CD4-positive, alpha-beta memory T cell (primary cell): Measurements from ENCODE around the gene ELFN1. TPM values are rescaled to one million over a fixed set of nuclear protein-coding genes. Genes with fewer than 3 reads are reported as not detected.
A peak's percentile ranks its signal among the peaks of the same experiment; 100 is the strongest.

ENCODE experiments used
- CTCF ChIA-PET: fragments of 350-600 bp; sonication (Branson Sonifier 250); formaldehyde crosslinking; loops from one replicate; lab custom pipeline; 2021; ENCODE audit warnings: inconsistent platforms; ENCODE audit not compliant: partially characterized antibody; lab: Charles Lee
- POLR2A ChIA-PET: fragments of 350-600 bp; sonication (Branson Sonifier 250); formaldehyde crosslinking; loops from one replicate; lab custom pipeline; 2021; ENCODE audit not compliant: partially characterized antibody; lab: Charles Lee
- DNase-seq, 5 donors: peaks; one replicate each; pipeline versions ENCODE4 v3.0.0 to v3.0.0-alpha.2; 2020 to 2022; ENCODE audit warnings: mixed read lengths in 1 of 5
- H3K27ac ChIP-seq: one replicate; pipeline ENCODE4 v1.7.0; 2013; ENCODE audit warnings: low read depth, low read length
- H3K27me3 ChIP-seq: 2 replicates; pipeline ENCODE4 v1.7.0; 2013; ENCODE audit warnings: mild to moderate bottlenecking, low read length, moderate library complexity; ENCODE audit not compliant: insufficient read depth
- H3K36me3 ChIP-seq: 2 replicates; pipeline ENCODE4 v1.7.0; 2013; ENCODE audit warnings: mild to moderate bottlenecking, low read length, moderate library complexity; ENCODE audit not compliant: insufficient read depth
- H3K4me1 ChIP-seq: 2 replicates; pipeline ENCODE4 v1.7.0; 2013; ENCODE audit warnings: mild to moderate bottlenecking, low read length, moderate library complexity; ENCODE audit not compliant: insufficient read depth
- H3K4me3 ChIP-seq, 2 donors: one replicate each; pipeline ENCODE4 v1.7.0; 2013; ENCODE audit warnings: low read length in 2 of 2, mild to moderate bottlenecking in 1 of 2
- H3K9me3 ChIP-seq, 2 donors: one replicate each; pipeline ENCODE4 v1.7.0; 2013; ENCODE audit warnings: low read length in 2 of 2, control low read depth in 1 of 2; ENCODE audit not compliant: control insufficient read depth in 1 of 2
- H3K27ac Mint-ChIP-seq, 7 donors: one replicate each; pipeline ENCODE4 v1.8.0; 2020 to 2021; ENCODE audit warnings: mixed read lengths in 7 of 7, mild to moderate bottlenecking in 6 of 7, inconsistent platforms in 3 of 7, moderate library complexity in 3 of 7
- H3K27me3 Mint-ChIP-seq, 2 donors: one replicate each; pipeline ENCODE4 v1.8.0; 2020 to 2021; ENCODE audit warnings: mixed read lengths in 2 of 2
- H3K36me3 Mint-ChIP-seq, 2 donors: one replicate each; pipeline ENCODE4 v1.8.0; 2020 to 2021; ENCODE audit warnings: mixed read lengths in 2 of 2, inconsistent platforms in 1 of 2, mild to moderate bottlenecking in 1 of 2
- H3K4me1 Mint-ChIP-seq, 4 donors: one replicate each; pipeline ENCODE4 v1.8.0; 2020 to 2021; ENCODE audit warnings: mixed read lengths in 4 of 4, mild to moderate bottlenecking in 1 of 4
- H3K4me3 Mint-ChIP-seq, 8 donors: one replicate each; pipeline ENCODE4 v1.8.0; 2020 to 2021; ENCODE audit warnings: mixed read lengths in 8 of 8, mild to moderate bottlenecking in 7 of 8, moderate library complexity in 6 of 8, inconsistent platforms in 3 of 8
- H3K9me3 Mint-ChIP-seq, 8 donors: one replicate each; pipeline ENCODE4 v1.8.0; 2020 to 2021; ENCODE audit warnings: mixed read lengths in 8 of 8, mild to moderate bottlenecking in 5 of 8, inconsistent platforms in 3 of 8, moderate library complexity in 1 of 8
- intact Hi-C: fragments of 100-400 bp; cut with micrococcal nuclease; formaldehyde crosslinking; loops from one replicate; pipeline ENCODE4 v1.15.1; 2023
- polyA plus RNA-seq, 2 donors: library from polyadenylated mRNA; unstranded; fragments of 300-500 nt; fragmentation: Illumina TruSeq; gene quantifications; one replicate each; pipeline ENCODE4 v1.2.3, GENCODE V29; 2021
- total RNA-seq, 2 experiments: library from RNA; stranded (reverse); gene quantifications; one replicate each; pipeline ENCODE4 v1.2.3, GENCODE V29; 2021

ELFN1 gene
- total and polyA plus RNA-seq, 4 experiments from 2014 or later: 0.12 TPM; not detected in 3

DNA sequence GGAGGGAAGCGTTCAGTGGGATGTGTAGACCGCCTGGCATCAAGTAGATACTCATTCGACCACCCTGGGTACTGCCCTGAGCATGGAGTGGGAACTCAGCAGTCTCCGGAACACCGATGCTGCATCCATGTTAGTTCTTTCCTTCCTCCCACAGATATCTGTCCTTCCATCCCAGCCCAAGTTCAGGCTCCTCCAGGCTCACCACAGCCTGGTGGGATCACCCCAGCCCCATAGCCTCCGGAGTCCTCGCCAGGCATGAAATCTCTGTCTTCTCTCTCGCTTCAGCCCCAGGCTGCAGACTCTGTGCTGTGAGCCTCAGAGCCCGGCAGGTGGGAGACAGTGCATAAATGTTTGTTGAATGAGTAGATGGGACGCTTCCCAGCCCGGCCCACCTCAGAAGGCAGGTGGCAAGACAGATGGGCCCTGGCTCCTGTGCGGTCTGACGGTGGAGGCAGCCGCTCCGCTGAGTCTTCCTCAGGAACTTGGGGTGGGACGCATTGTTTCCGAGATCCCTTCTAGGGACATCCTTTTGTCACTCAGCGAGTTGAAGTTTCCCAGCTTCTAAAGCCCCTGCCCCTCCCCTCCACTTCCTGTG, 42.9 kb downstream of the ELFN1 start:
- no peak overlapping the region for H3K27ac ChIP-seq
- intact Hi-C loops: no loop called here

DNA sequence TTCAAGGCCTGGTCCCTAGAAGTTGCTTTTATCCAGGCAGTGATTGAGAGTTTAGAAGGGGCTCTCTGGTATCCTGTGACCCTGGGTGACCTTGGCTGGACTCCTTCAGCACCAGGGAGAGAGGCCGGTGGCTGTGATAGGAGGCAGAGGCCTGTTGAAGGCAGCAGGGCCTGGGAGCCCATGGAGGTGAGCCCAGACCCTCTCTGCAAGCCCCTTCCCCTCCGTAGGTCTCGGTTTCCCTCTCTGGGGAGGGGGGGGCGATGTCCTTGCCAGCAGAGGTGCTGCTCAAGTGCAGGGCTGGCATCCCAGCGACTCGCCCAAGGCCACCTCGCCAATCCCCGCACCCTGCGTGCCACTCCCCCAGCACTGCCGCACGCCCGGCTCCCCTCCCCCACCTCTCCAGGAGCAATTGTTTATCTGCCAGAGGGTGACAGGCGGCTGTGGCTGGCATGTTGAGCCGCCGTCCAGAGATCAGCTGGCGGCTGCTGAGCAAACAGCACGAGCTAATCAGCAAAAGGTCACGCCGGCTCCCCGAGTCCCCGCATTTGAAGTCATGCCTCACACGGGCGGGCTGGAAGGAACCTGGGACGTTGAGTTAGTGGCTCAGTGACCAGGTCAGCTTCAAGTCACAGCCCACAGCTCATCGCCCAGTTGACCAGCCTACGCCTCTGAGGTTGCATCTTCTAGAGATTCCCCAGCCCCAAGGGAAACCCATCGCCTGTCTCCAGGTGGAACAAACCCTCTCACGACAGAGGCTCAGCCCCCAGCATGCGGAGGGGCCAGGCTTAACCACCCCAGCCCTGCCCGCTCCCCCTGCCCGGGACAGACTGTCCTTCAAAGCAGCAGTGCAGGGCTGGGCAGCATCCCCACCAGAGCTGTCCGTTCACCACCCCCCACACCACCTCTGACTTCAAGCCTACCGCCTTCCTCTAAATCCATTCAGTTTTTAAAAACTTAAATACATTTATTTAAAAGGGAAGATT, 43.7 kb downstream of the ELFN1 start:
- no peak overlapping the region for H3K27ac Mint-ChIP-seq
- ChIA-PET CTCF (no interaction called here), POLR2A (no interaction called here)
- no peak overlapping the region for H3K4me3 Mint-ChIP-seq
- Histone ChIP-seq H3K9me3 (peaks cover 0 to 9% of the 10 kb centered on the region in 2 donors), H3K27me3 (no peaks in the 10 kb centered on the region), H3K36me3 (no peaks in the 10 kb centered on the region), H3K4me1 (peaks cover 3% of the 10 kb centered on the region), H3K27ac (no peak overlapping the region), H3K4me3 (no peak overlapping the region)
- no peaks in the 10 kb centered on the region for H3K36me3 Mint-ChIP-seq
- H3K9me3 Mint-ChIP-seq: peaks cover 0 to 17% (median 7%) of the 10 kb centered on the region in 8 donors
- intact Hi-C loops: no loop called here
- peaks cover 0 to 7% (median 4%) of the 10 kb centered on the region in 4 donors for H3K4me1 Mint-ChIP-seq
- H3K27me3 Mint-ChIP-seq: peaks cover 0 to 8% of the 10 kb centered on the region in 2 donors
- DNase-seq: no peak

More for the DNA sequence above, 42.9 kb downstream of the ELFN1 start:
- no peak overlapping the region for H3K4me3 ChIP-seq
- peaks cover 0 to 8% of the 10 kb centered on the region in 2 donors for H3K27me3 Mint-ChIP-seq
- H3K36me3 ChIP-seq: no peaks in the 10 kb centered on the region
- H3K9me3 ChIP-seq: peaks cover 0 to 9% of the 10 kb centered on the region in 2 donors
- H3K27ac Mint-ChIP-seq: no peak overlapping the region
- CTCF ChIA-PET: no interaction called here
- H3K9me3 Mint-ChIP-seq: peaks cover 0 to 17% (median 7%) of the 10 kb centered on the region in 8 donors
- peaks cover 0 to 7% (median 4%) of the 10 kb centered on the region in 4 donors for H3K4me1 Mint-ChIP-seq
- no peak overlapping the region for H3K4me3 Mint-ChIP-seq
- POLR2A ChIA-PET: no interaction called here
- H3K27me3 ChIP-seq: no peaks in the 10 kb centered on the region
- peaks cover 3% of the 10 kb centered on the region for H3K4me1 ChIP-seq
- no peaks in the 10 kb centered on the region for H3K36me3 Mint-ChIP-seq
- DNase-seq: no peak

- Histone ChIP-seq H3K27ac (no peak overlapping the region), H3K9me3 (peaks cover 0 to 5% of the 10 kb centered on the region in 2 donors), H3K27me3 (no peaks in the 10 kb centered on the region), H3K4me1 (peaks cover 3% of the 10 kb centered on the region), H3K36me3 (no peaks in the 10 kb centered on the region), H3K4me3 (no peak overlapping the region)
- H3K9me3 Mint-ChIP-seq: peaks cover 0 to 14% (median 4%) of the 10 kb centered on the region in 8 donors
- intact Hi-C loops: no loop called here
- H3K27ac Mint-ChIP-seq: no peak overlapping the region
- POLR2A ChIA-PET: no interaction called here
- CTCF ChIA-PET: no interaction called here
- peaks cover 0 to 8% of the 10 kb centered on the region in 2 donors for H3K27me3 Mint-ChIP-seq
- peaks cover 0 to 7% (median 4%) of the 10 kb centered on the region in 4 donors for H3K4me1 Mint-ChIP-seq
- H3K4me3 Mint-ChIP-seq: no peak overlapping the region
- no peaks in the 10 kb centered on the region for H3K36me3 Mint-ChIP-seq
- DNase-seq: no peak
These were observed 44.7 kb downstream of the ELFN1 start for GRCh38 chr7:1714583-1715330.

GRCh38 chr7:1715331-1715625, 45.2 kb downstream of the ELFN1 start:
- POLR2A ChIA-PET: no interaction called here
- Mint-ChIP-seq H3K27ac (no peak overlapping the region), H3K36me3 (no peaks in the 10 kb centered on the region)

GRCh38 chr7:1715671-1716074, 45.6 kb downstream of the ELFN1 start:
- H3K9me3 ChIP-seq: no peaks in the 10 kb centered on the region
- DNase-seq: no peak
- peaks cover 3% of the 10 kb centered on the region for H3K4me1 ChIP-seq
- Mint-ChIP-seq H3K27me3 (peaks cover 0 to 8% of the 10 kb centered on the region in 2 donors), H3K27ac (no peak overlapping the region), H3K4me1 (peaks cover 0 to 7% (median 4%) of the 10 kb centered on the region in 4 donors), H3K9me3 (peaks cover 0 to 6% (median 0%) of the 10 kb centered on the region in 8 donors), H3K36me3 (no peaks in the 10 kb centered on the region), H3K4me3 (no peak overlapping the region)
- no peaks in the 10 kb centered on the region for H3K36me3 ChIP-seq
- ChIA-PET POLR2A (interaction anchor here (0.7 kb wide), 1 partner anchor 22 kb away, joined by 3 read pairs; no protein-coding TSS in a partner anchor), CTCF (no interaction called here)
- H3K4me3 ChIP-seq: no peak overlapping the region
- no peak overlapping the region for H3K27ac ChIP-seq
- no peaks in the 10 kb centered on the region for H3K27me3 ChIP-seq
- intact Hi-C loops: no loop called here

More at GRCh38 chr7:1715331-1715625, 45.2 kb downstream of the ELFN1 start:
- Mint-ChIP-seq H3K27me3 (peaks cover 0 to 8% of the 10 kb centered on the region in 2 donors), H3K4me1 (peaks cover 0 to 7% (median 4%) of the 10 kb centered on the region in 4 donors), H3K4me3 (no peak overlapping the region), H3K9me3 (peaks cover 0 to 9% (median 0%) of the 10 kb centered on the region in 8 donors)
- Histone ChIP-seq H3K27ac (no peak overlapping the region), H3K9me3 (no peaks in the 10 kb centered on the region), H3K4me1 (peaks cover 3% of the 10 kb centered on the region), H3K27me3 (no peaks in the 10 kb centered on the region), H3K36me3 (no peaks in the 10 kb centered on the region), H3K4me3 (no peak overlapping the region)
- DNase-seq: no peak
- CTCF ChIA-PET: no interaction called here
- intact Hi-C loops: no loop called here

- Mint-ChIP-seq H3K27ac (peak overlapping the region in 1 of 7 donors; percentile 60), H3K4me1 (peaks cover 0 to 7% (median 4%) of the 10 kb centered on the region in 4 donors), H3K36me3 (no peaks in the 10 kb centered on the region), H3K9me3 (peaks cover 0 to 6% (median 0%) of the 10 kb centered on the region in 8 donors), H3K27me3 (peaks cover 0 to 7% of the 10 kb centered on the region in 2 donors), H3K4me3 (peak overlapping the region in 3 of 8 donors; percentile 7 to 25 (median 17))
- ChIA-PET CTCF (no interaction called here), POLR2A (interaction anchor here (0.7 kb wide), 1 partner anchor 22 kb away, joined by 3 read pairs; no protein-coding TSS in a partner anchor)
- Histone ChIP-seq H3K36me3 (no peaks in the 10 kb centered on the region), H3K27ac (no peak overlapping the region), H3K4me1 (peaks cover 3% of the 10 kb centered on the region), H3K27me3 (no peaks in the 10 kb centered on the region), H3K9me3 (no peaks in the 10 kb centered on the region), H3K4me3 (no peak overlapping the region)
- intact Hi-C loops: no loop called here
- no peak for DNase-seq
These were observed 46.4 kb downstream of the ELFN1 start for GRCh38 chr7:1716263-1717094.
